22Rv1 (cell line): ENCODE results near the gene SYNPO2.
"Not testable (repeated sequence)": the region's sequence is repeated elsewhere in the genome, so short reads cannot be mapped to it uniquely, and the experiment has no call there.

Experiments
- ZFX ChIP-seq: fragments of 450-650 bp; IDR thresholded peaks from 2 replicates; pipeline ENCODE4 v1.6.1; 2017; ENCODE audit warnings: antibody characterized with exemption, borderline replicate concordance
- TF ChIP-seq, protein P1 (sequence below): fragments of 450-650 bp; IDR thresholded peaks from 2 replicates; pipeline ENCODE4 v1.5.1; 2017; ENCODE audit warnings: mild to moderate bottlenecking

DNA sequence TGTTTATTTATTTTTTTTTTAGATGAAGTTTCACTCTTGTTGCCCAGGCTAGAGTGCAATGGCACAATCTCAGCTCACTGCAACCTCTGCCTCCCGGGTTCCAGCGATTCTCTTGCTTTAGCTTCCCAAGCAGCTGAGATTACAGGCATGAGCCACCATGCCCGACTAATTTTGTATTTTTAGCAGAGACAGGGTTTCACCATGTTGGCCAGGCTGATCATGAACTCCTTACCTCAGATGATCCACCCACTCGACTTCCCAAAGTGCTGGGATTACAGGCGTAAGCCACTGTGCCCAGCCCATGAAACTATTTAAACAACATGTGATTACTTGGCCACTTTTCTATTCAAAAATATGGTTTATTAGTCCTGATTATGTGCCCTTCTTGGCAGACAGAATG is 158.4 kb downstream of the SYNPO2 start:
- TF ChIP-seq, protein P1, sequence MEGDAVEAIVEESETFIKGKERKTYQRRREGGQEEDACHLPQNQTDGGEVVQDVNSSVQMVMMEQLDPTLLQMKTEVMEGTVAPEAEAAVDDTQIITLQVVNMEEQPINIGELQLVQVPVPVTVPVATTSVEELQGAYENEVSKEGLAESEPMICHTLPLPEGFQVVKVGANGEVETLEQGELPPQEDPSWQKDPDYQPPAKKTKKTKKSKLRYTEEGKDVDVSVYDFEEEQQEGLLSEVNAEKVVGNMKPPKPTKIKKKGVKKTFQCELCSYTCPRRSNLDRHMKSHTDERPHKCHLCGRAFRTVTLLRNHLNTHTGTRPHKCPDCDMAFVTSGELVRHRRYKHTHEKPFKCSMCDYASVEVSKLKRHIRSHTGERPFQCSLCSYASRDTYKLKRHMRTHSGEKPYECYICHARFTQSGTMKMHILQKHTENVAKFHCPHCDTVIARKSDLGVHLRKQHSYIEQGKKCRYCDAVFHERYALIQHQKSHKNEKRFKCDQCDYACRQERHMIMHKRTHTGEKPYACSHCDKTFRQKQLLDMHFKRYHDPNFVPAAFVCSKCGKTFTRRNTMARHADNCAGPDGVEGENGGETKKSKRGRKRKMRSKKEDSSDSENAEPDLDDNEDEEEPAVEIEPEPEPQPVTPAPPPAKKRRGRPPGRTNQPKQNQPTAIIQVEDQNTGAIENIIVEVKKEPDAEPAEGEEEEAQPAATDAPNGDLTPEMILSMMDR: not testable (repeated sequence)
- TF ChIP-seq ZFX: not testable (repeated sequence)
